Measurements from ENCODE around the gene FAM83B. TPM values are rescaled to one million over a fixed set of nuclear protein-coding genes. Genes with fewer than 3 reads are reported as not detected.
A peak's percentile ranks its signal among the peaks of the same experiment; 100 is the strongest.

Gene FAM83B
- polyA plus RNA-seq, 2 of the 4 experiments (the other 2 are of a cell fraction): 0.03 to 0.09 TPM

DNA sequence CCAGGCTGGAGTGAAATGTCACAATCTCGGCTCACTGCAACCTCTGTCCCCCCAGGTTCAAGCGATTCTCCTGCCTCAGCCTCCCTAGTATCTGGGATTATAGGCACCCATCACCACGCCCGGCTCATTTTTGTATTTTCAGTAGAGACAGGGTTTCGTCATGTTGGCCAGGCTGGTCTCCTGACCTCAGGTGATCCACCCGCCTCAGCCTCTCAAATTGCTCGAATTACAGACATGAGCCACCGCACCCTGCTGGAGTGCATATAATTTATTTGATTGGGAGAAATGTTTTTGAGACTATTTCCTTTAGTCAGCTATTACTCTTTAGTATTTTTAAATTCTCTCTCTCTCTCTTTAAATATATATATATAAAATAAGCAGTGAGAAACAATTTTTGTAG, 29.8 kb downstream of the FAM83B start (continued):
- TF ChIP-seq HOXA7 (CRISPR knock-in tag; IDR thresholded peaks at IDR 0.05): no peak
- TF ChIP-seq NFE2L2 (conservative IDR thresholded peaks at IDR 0.05; ENCODE audit: low read length): no peak
- TF ChIP-seq GATA3 (IDR thresholded peaks at IDR 0.05; ENCODE audit: borderline replicate concordance): no peak
- TF ChIP-seq EP300 (IDR thresholded peaks at IDR 0.05): no peak
- TF ChIP-seq CEBPB (IDR thresholded peaks at IDR 0.05): no peak
- TF ChIP-seq TFCP2L1 (CRISPR knock-in tag; IDR thresholded peaks at IDR 0.05): no peak
- TF ChIP-seq CHD4 (IDR thresholded peaks at IDR 0.05; ENCODE audit: borderline replicate concordance): no peak
- no peak for TF ChIP-seq HES2 (IDR thresholded peaks at IDR 0.05)
- TF ChIP-seq EHMT2 (IDR thresholded peaks at IDR 0.05; ENCODE audit: low read depth): no peak
- no peak for TF ChIP-seq CHD2 (IDR thresholded peaks at IDR 0.05; ENCODE audit: low read length, partially characterized antibody)

DNA sequence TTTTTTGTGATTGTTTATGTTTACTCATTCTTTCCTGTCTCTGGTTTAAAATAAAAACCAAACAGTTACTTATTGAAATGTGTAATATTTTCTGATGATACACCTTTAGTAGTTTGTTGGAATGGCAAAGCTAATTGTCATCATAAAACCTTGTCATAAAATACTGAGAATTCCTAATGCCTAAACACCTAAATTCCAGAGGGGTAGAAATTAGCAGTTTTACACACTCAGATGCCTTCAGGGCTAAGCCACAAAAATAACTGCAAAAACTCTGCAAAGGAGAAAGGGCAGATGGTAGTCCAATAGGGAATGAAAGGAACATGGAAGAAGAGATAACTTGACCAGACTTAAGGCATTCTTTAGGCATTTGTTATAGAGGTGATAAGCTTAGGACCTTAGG, 30.3 kb downstream of the FAM83B start:
- FAIRE-seq (no peak), ATAC-seq (no peak), DNase-seq (ENCODE audit: low read depth in 1 of 2, low spot score in 1 of 2) (no peak)
- POLR2A ChIA-PET: no interaction called here
- H3K4me3 ChIP-seq: no peak overlapping the region
- no peak overlapping the region for H3K27ac ChIP-seq
- peaks cover 15% of the 10 kb centered on the region for H3K4me1 ChIP-seq
- CTCF ChIA-PET: no interaction called here
- TF ChIP-seq SREBF2 (IDR thresholded peaks at IDR 0.05) (no peak), FOSL2 (IDR thresholded peaks at IDR 0.05) (no peak), FOSL2 (CRISPR knock-in tag; IDR thresholded peaks at IDR 0.05) (no peak), ZSCAN20 (CRISPR knock-in tag; IDR thresholded peaks at IDR 0.05) (no peak), JUN (IDR thresholded peaks at IDR 0.05) (no peak), TP53 (CRISPR knock-in tag; IDR thresholded peaks at IDR 0.05) (no peak), CBX2 (IDR thresholded peaks at IDR 0.05; ENCODE audit: borderline replicate concordance, low read depth) (no peak), HOXB5 (CRISPR knock-in tag; IDR thresholded peaks at IDR 0.05) (no peak), CHD2 (IDR thresholded peaks at IDR 0.05; ENCODE audit: low read length, partially characterized antibody) (no peak), ZFP36 (IDR thresholded peaks at IDR 0.05; ENCODE audit: borderline replicate concordance, partially characterized antibody) (no peak), ZNF302 (CRISPR knock-in tag; IDR thresholded peaks at IDR 0.05) (no peak)
- TF ChIP-seq, protein P1, sequence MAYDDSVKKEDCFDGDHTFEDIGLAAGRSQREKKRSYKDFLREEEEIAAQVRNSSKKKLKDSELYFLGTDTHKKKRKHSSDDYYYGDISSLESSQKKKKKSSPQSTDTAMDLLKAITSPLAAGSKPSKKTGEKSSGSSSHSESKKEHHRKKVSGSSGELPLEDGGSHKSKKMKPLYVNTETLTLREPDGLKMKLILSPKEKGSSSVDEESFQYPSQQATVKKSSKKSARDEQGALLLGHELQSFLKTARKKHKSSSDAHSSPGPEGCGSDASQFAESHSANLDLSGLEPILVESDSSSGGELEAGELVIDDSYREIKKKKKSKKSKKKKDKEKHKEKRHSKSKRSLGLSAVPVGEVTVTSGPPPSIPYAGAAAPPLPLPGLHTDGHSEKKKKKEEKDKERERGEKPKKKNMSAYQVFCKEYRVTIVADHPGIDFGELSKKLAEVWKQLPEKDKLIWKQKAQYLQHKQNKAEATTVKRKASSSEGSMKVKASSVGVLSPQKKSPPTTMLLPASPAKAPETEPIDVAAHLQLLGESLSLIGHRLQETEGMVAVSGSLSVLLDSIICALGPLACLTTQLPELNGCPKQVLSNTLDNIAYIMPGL (CRISPR knock-in tag; IDR thresholded peaks at IDR 0.05; ENCODE audit: borderline replicate concordance): no peak
- no peaks in the 10 kb centered on the region for H3K9me3 ChIP-seq
- no peak overlapping the region for H3K4me2 ChIP-seq

DNA sequence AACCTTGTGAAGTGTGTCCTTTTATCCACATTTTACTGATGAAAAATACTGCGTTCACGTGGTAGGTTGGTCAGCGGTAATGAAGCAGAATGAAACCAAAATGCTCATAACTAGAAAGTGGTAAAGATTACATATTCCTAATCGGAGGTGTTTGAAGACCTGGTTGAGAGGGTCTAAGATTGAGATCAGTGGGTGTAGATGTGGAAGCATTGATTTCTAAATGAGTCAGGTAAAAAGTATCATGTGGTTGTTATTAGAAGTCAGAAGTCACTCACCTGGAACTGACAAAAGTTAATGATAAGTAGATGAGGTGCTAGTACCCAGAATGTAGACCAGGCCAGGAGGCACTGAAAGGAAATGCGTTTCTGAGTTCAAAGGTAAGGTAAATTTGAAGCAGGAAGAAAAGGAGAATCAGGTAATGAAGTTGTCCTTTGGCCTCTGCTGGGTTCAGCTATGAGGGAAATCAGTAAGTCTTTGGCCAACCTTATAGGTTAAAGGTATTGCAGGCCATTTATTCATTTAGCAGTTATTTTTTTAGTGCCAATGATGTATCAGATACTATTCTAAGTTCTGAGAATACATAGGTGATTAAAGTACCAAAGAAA, 31.2 kb downstream of the FAM83B start:
- DNase-seq (ENCODE audit: low read depth in 1 of 2, low spot score in 1 of 2) (no peak), ATAC-seq (no peak), FAIRE-seq (no peak)
- H3K27ac ChIP-seq: no peak overlapping the region
- H3K4me2 ChIP-seq: no peak overlapping the region
- CTCF ChIA-PET: no interaction called here
- H3K4me1 ChIP-seq: peaks cover 15% of the 10 kb centered on the region
- no peak overlapping the region for H3K4me3 ChIP-seq
- TF ChIP-seq ZFP36 (IDR thresholded peaks at IDR 0.05; ENCODE audit: borderline replicate concordance, partially characterized antibody): no peak
- TF ChIP-seq EP300 (IDR thresholded peaks at IDR 0.05): no peak
- TF ChIP-seq RNF2 (IDR thresholded peaks at IDR 0.05; ENCODE audit: borderline replicate concordance, low read depth): no peak
- no peaks in the 10 kb centered on the region for H3K9me3 ChIP-seq
- POLR2A ChIA-PET: no interaction called here
- 63% methylated on average over 5 of the region's 5 CpGs for WGBS (ENCODE audit: missing lambda C conversion rate)

DNA sequence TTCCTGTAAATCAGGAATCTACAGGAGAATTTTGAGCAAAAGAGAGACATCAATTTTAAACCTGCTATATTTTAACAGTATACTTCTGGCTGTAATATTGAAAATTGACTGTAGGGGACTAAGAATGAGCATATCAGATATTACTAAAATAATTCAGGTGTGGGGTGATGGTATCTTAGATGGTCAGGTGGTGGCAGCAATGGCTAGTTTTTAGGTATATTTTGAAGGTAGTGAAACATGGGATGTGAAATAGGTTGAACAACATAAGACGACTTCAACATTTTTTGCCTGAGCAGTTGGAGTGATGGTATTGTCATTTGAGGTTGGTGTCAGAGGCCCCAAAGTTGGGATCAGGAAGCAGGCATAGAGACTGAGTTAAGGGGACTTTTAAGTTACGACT, 32.1 kb downstream of the FAM83B start:
- CTCF ChIA-PET: no interaction called here
- WGBS (ENCODE audit: missing lambda C conversion rate): 72% methylated on average over 2 of the region's 2 CpGs
- Histone ChIP-seq H3K4me1 (peaks cover 15% of the 10 kb centered on the region), H3K4me3 (no peak overlapping the region), H3K9me3 (no peaks in the 10 kb centered on the region), H3K27ac (no peak overlapping the region), H3K4me2 (no peak overlapping the region)
- FAIRE-seq (no peak), ATAC-seq (no peak; a peak in 1 of 6 replicates), DNase-seq (ENCODE audit: low read depth in 1 of 2, low spot score in 1 of 2) (peak in 1 of 2 experiments; percentile 14)
- TF ChIP-seq EP300 (IDR thresholded peaks at IDR 0.05): no peak
- TF ChIP-seq NPAS2 (CRISPR knock-in tag; IDR thresholded peaks at IDR 0.05; ENCODE audit: borderline replicate concordance): no peak
- TF ChIP-seq, protein P2, sequence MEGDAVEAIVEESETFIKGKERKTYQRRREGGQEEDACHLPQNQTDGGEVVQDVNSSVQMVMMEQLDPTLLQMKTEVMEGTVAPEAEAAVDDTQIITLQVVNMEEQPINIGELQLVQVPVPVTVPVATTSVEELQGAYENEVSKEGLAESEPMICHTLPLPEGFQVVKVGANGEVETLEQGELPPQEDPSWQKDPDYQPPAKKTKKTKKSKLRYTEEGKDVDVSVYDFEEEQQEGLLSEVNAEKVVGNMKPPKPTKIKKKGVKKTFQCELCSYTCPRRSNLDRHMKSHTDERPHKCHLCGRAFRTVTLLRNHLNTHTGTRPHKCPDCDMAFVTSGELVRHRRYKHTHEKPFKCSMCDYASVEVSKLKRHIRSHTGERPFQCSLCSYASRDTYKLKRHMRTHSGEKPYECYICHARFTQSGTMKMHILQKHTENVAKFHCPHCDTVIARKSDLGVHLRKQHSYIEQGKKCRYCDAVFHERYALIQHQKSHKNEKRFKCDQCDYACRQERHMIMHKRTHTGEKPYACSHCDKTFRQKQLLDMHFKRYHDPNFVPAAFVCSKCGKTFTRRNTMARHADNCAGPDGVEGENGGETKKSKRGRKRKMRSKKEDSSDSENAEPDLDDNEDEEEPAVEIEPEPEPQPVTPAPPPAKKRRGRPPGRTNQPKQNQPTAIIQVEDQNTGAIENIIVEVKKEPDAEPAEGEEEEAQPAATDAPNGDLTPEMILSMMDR (IDR thresholded peaks at IDR 0.05): peak; percentile 14; the same call in 1 of the 3 replicates
- no peak for TF ChIP-seq ZFP36 (IDR thresholded peaks at IDR 0.05; ENCODE audit: borderline replicate concordance, partially characterized antibody)
- TF ChIP-seq SMC3 (IDR thresholded peaks at IDR 0.05): 0 out of 3 replicates have a peak, but pooled peaks have one; percentile 12
- no peak for TF ChIP-seq HES2 (IDR thresholded peaks at IDR 0.05)
- peak; percentile 22 to 25; a peak in 2 of 5 replicates for TF ChIP-seq RAD21 (conservative IDR thresholded peaks at IDR 0.05 in 1 of 2, IDR thresholded peaks at IDR 0.05 in 1 of 2)
- POLR2A ChIA-PET: no interaction called here

All from A549 (cell line).